Glomerular endothelial cell (primary cell): ENCODE measurements around the gene LIPK. TPM values are rescaled to one million over a fixed set of nuclear protein-coding genes. Genes with fewer than 3 reads are reported as not detected.
"Not testable (repeated sequence)": the region's sequence is repeated elsewhere in the genome, so short reads cannot be mapped to it uniquely, and the experiment has no call there.

Source experiments
- DNase-seq: peaks from one replicate; pipeline ENCODE4 v3.0.0-alpha.2; 2011; ENCODE audit warnings: low read depth, low spot score; ENCODE audit errors: extremely low read depth
- total RNA-seq: library from RNA; depleted of rRNA; stranded (reverse); fragments of >200 nt; gene quantifications from 2 replicates; pipeline ENCODE4 v1.2.3, GENCODE V29; 2015

Gene LIPK, protein sequence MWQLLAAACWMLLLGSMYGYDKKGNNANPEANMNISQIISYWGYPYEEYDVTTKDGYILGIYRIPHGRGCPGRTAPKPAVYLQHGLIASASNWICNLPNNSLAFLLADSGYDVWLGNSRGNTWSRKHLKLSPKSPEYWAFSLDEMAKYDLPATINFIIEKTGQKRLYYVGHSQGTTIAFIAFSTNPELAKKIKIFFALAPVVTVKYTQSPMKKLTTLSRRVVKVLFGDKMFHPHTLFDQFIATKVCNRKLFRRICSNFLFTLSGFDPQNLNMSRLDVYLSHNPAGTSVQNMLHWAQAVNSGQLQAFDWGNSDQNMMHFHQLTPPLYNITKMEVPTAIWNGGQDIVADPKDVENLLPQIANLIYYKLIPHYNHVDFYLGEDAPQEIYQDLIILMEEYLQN
- total RNA-seq, result not detected in 2 replicates

DNA sequence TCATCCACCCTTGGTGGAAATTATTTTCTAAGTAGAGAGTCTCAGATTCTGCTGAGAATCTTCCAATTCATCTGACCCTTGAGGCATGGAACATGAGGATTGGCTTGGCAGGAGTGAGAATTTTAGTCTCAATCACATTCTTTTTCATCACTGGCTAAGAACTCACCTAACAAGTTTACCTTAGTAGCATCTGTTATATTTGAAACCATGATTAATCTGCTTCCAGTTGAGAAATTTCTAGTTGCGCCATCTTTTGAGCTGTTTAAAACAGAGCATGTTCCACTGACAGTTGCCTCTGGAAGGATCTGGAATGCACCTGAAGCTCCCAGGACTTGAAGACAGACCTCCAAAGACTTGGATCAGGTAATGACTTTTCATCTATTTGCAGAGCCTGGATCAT is at the start of gene LIPK:
LIPK (plus strand) TSS at position 292 of the 400 bp plus-strand sequence. CDS start 18,295 bp downstream, outside the sequence.
- no peak for DNase-seq

DNA sequence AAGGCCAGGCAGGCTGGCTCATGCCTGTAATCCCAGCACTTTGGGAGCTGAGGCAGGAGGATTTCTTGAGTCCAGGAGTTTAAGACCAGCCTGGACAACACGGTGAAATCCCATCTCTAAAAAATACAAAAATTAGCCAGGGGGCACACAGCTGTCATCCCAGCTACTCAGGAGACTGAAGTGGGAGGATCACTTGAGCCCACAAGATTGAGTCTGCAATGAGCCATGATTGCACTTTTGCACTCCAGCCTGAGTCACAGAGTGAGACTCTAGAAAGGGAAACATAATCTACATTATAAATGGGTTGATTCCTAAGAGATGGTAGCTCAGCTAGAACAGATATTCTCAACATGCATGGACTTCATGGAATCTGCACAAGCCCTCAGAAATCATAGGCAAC is 48.1 kb upstream of the LIPK start:
- no peak for DNase-seq

DNA sequence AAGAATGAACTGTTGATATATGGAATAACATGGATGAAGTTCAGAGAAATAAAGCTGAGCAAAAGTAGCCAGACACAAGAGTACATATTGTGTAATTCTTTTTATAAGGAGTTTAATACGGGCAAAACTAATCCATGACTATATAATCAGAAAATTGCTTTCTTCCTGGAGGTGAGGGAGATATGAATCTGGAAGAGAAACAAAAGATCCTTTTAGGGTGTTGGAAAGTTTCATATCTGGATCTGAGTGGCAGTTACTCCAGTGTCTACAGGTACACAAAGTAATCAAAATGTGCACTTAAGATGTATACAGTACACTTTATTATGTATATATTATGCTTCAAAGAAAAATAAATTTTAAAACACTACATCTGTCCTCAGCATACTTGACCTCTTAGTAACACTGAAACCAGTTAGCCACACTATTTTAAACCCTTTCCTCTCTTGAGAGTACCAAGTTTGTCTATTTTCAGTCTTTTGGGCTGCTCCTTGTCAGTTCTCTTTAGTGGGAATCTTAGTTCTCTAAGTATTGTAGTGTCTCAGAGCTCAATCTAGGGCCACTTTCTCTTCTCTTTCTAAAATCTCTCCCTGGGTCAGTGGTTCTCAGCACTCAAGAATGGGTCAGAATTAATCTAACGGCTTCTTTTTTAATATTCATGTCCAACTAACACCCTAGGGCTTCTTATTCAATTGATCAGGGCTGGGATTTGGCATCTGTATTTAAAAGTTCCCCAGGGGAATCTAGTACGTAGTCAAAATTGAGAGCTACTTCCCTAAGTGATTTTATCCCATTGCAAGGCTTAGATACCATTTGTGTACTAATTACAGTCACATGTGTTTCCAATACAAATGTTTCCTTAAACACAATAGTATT is 46.1 kb upstream of the LIPK start:
- no peak for DNase-seq

DNA sequence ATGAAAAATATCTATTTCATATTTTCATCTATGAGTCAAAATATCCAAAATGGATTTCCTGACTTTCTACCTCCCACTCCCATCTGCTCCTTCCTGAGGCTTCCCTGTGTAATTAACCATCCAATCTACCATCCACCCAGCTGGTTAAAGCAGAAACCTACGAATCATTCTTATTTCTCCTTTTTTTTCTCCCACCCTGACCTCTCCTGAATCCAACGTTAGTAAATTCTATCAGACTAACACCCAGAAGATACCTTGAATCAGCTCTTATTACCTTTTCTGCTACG is 45.5 kb upstream of the LIPK start:
- no peak for DNase-seq

- no peak for DNase-seq
Measured at GRCh38 chr10:88661018-88661417, 45.0 kb upstream of the LIPK start.

GRCh38 chr10:88661577-88661976 is 44.5 kb upstream of the LIPK start:
- no peak for DNase-seq

DNA sequence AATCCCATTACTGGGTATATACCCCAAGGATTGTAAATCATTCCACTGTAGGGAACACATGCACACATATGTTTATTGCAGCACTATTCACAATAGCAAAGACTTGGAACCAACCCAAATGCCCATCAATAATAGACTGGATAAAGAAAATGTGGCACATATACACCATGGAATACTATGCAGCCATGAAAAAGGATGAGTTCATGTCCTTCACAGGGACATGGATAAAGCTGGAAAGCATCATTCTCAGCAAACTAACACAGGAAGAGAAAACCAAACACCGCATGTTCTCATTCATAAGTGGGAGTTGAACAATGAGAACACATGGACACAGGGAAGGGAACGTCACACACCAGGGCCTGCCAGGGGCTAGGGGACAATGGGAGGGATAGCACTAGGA is 42.9 kb upstream of the LIPK start:
- not testable (repeated sequence) for DNase-seq

- DNase-seq, result no peak
Measured at GRCh38 chr10:88664142-88664541, 41.9 kb upstream of the LIPK start, which contains the start of gene LIPF. TSS of gene LIPF (plus strand) at chr10:88664442. CDS start at chr10:88667298, 2,856 bp downstream.

DNA sequence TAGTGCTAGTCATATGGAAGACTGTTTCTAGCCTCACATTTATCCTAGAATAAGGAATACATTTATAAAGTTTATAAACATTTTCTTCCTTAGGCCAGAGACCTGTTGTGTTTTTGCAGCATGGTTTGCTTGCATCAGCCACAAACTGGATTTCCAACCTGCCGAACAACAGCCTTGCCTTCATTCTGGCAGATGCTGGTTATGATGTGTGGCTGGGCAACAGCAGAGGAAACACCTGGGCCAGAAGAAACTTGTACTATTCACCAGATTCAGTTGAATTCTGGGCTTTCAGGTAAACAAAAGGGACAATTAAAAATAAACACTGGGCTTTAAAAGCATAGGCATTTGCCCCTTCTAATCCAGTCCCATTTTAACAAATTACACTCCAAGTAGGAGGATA is 37.6 kb upstream of the LIPK start:
- DNase-seq, result no peak

DNA sequence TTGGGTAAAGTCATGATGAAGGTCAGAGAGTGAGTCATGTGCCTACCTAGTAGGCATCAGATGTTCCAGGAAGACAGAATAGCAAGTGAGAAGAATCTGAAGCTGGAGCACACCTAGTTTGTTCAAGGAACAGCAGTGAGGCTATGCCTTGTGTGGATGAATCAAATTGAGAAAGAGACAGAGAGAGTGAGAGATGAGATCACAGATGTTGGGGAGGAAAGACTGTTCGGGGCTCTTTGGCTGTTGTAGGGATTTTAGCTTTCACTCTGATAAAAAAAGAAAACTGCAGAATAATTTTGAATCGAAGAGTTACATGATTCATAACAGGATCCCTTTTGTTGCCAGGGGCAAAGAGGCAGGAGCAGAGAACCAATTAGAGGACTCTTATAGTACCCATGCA is 35.6 kb upstream of the LIPK start:
- no peak for DNase-seq

- DNase-seq, result no peak
Measured at GRCh38 chr10:88672041-88672440, 34.0 kb upstream of the LIPK start.

GRCh38 chr10:88676283-88677060 is 29.6 kb upstream of the LIPK start:
- DNase-seq, result no peak

- DNase-seq, result no peak
Measured at GRCh38 chr10:88680958-88681357, 25.1 kb upstream of the LIPK start.

GRCh38 chr10:88682491-88682890 is 23.6 kb upstream of the LIPK start:
- no peak for DNase-seq

DNA sequence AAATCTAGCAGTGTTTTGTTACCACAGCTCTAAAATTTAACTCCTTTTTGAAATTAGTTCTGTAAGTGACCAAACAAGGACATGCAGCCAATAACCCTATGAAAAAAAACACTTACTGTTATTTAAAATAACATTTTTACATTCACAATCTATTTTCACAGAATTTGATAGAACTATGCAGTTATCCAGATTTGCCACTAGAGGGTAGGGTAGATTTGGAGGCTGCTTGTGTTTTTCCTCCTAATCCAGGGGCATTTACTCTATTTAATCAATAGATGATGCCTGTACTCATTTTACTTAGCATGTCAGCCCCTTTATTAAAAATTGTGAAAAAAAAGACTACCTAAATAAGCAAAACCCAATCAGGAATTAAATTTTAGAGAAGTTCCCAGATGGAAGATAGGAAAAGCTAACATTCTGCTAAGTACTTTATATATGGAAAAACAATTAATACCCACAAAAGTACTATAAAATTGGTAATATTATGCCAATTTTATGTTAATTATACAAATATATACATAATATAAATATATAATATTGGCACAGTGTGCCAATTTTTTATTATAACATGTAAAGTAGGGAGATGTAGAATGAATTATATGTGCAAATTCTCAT is 18.1 kb upstream of the LIPK start:
- DNase-seq, result no peak

DNA sequence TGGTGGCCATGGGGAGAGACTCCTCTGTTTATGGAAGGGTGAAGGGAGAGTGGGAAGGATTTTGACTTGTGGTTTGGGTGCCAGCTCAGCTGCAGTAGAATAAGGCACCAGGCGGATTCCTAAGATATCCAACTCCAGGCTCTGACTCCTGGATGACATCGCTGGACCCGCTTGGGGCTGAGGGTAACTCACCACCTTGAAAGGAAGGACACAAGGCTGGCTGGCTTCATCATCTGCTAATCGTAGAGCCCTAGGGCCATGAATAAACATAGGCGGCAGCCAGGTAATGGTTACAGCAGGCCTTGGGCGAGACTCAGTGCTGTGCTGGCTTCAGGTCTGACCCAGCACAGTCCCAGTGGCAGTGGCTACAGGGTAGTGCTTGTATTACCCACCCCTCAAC is 16.7 kb upstream of the LIPK start:
- no peak for DNase-seq

- no peak for DNase-seq
Measured at GRCh38 chr10:88693392-88694020, 12.5 kb upstream of the LIPK start.

DNA sequence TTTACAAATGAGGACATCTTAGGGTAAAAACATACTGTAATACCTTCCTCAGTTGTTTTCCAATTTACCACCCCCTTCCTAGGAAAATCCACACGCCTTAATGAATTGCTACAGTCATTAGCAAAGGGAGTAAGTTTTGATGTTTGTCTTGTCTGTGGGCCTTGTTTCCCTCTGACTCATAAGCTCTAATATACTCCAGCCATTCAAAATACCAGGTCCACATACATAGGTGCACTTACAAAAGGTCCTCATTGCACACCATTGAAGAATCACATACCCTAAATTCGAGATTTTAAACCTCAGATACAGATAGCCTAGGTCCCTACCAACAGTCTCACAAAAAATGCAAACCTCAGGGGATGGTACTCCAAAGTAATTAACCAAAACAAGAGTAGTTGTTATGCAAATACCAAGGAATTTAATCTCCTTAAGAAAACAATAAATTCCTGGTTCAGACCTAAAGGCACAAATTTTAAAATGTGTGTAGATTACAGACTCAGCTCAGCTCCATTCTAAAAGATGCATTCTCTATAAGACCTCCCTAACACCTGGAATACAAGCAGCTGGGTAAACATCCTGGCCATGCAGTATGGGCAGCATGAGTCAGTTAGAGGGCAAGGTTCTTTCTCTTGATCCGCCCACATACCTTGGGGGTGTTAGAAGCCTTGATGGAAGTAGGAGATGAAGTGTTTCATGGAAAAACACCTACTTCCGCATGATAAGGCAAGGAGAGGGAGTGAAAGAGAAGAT is 3.0 kb upstream of the LIPK start:
- DNase-seq, result peak; percentile 29

DNA sequence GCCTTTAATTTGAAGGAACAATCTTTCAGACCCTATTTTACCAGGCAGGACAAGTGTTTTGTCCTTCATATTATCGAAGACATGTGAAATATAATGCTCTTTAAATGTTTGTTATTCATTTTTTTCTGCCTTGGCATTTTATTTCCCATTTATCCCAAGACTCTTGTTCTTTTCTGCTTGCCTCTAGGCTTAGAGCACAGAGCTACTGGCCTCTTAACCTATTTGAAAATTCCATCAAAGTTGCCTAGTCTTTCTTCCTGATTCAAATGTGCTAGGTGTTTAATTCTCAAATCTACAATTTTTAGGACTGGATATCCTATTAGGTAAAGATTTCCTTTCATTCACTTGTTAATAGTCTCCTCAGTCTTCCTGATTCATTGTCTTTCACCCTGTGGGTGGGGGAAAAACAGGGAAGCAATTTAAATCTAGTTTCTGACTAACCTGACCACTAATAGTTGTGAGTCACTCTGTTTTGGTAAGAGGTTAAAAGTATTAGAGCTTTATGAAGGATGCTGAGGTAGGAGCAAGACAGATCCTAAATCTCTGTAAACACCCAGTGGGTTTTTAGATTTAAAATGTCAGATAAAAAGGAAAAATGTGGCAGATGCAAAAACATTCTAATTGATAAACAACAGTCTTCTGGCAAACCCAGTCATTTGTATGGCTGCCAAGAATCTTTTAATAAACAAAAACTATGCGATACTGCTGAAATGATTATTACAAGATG is 1.5 kb downstream of the LIPK start:
- peak; percentile 20 for DNase-seq
